Measurements from ENCODE around the gene CDKN2D.
A peak's percentile ranks its signal among the peaks of the same experiment; 100 is the strongest.

- peak; percentile 60; the same call in 1 of the 2 replicates for TF ChIP-seq POLR2AphosphoS5 (IDR thresholded peaks at IDR 0.05; ENCODE audit: low read depth, low read length)
- no peak for TF ChIP-seq POU5F1 (IDR thresholded peaks at IDR 0.05; ENCODE audit: low read depth, low read length)
- peak; percentile 93 for TF ChIP-seq RFX5 (IDR thresholded peaks at IDR 0.05; ENCODE audit: borderline replicate concordance, low read depth, low read length)
- peak; percentile 64 to 65 for TF ChIP-seq POLR2A (IDR thresholded peaks at IDR 0.05; ENCODE audit: control extremely low read depth in 1 of 2, low read depth in 2 of 2, low read length in 2 of 2)
- no peak for TF ChIP-seq ASH2L (IDR thresholded peaks at IDR 0.05; ENCODE audit: low read length)
- TF ChIP-seq PHF8 (conservative IDR thresholded peaks at IDR 0.05; ENCODE audit: low read depth, low read length): peak; percentile 46
- TF ChIP-seq BCL11A (IDR thresholded peaks at IDR 0.05; ENCODE audit: low read depth in 2 of 2, low read length in 2 of 2): no peak
Measured at GRCh38 chr19:10568826-10569651, at the start of gene CDKN2D.

Measured in H1 (cell line).